HUES64 (cell line): ENCODE data around the gene ALG3.

Experiments used
- H3K27ac ChIP-seq: 2 replicates; pipeline ENCODE4 v1.7.0; 2013; ENCODE audit warnings: low read depth, low read length, inconsistent platforms
- H3K27me3 ChIP-seq: 2 replicates; pipeline ENCODE4 v1.6.1; 2013; ENCODE audit warnings: mild to moderate bottlenecking, low read length; ENCODE audit not compliant: insufficient read depth
- H3K36me3 ChIP-seq: 2 replicates; pipeline ENCODE4 v1.6.1; 2013; ENCODE audit warnings: mild to moderate bottlenecking, low read length; ENCODE audit not compliant: insufficient read depth
- H3K4me1 ChIP-seq: 2 replicates; pipeline ENCODE4 v1.6.1; 2013; ENCODE audit warnings: mild to moderate bottlenecking, low read length, moderate library complexity; ENCODE audit not compliant: insufficient read depth
- H3K4me3 ChIP-seq: 2 replicates; pipeline ENCODE4 v1.5.1; 2013; ENCODE audit warnings: mild to moderate bottlenecking, low read length, moderate library complexity
- H3K9ac ChIP-seq: 2 replicates; pipeline ENCODE4 v1.6.1; 2013; ENCODE audit warnings: mild to moderate bottlenecking, low read depth, low read length
- H3K9me3 ChIP-seq: 2 replicates; pipeline ENCODE4 v1.6.1; 2013; ENCODE audit warnings: low read depth, low read length; ENCODE audit not compliant: insufficient read depth
- WGBS: fragments of 150-250, 120-280 bp; methylation state at CpG from one replicate; pipeline ENCODE4 v1.1.7; 2013; ENCODE audit warnings: missing lambda C conversion rate; 5-methylcytosine and 5-hydroxymethylcytosine counted together

Gene ALG3

DNA sequence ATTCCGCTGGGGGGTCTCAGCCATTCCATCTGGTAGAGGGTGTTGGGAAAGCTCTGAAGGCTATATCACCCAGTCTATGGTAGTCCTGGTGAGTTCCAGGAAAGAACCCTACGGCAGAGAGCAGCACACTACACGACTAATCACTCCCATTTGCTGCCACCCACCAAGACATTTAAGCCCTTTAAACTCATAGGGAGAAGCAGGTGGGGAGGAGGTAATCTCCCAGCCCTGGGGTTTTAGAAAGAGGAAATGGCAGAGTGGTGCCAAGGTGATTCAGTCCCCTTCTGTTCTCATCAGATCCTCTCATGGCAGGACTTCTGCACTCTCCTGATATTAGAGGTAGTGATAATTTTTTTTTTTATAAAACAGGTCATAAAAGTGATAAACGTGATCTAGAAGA, 29.9 kb downstream of the ALG3 start:
- no peaks in the 10 kb centered on the region for H3K4me1 ChIP-seq
- H3K9me3 ChIP-seq = no peaks in the 10 kb centered on the region
- no peak overlapping the region for H3K4me3 ChIP-seq
- no peak overlapping the region for H3K27ac ChIP-seq
- H3K36me3 ChIP-seq = no peaks in the 10 kb centered on the region
- 90% methylated on average over 1 of the region's 4 CpGs for WGBS
- no peaks in the 10 kb centered on the region for H3K27me3 ChIP-seq
- no peak overlapping the region for H3K9ac ChIP-seq

DNA sequence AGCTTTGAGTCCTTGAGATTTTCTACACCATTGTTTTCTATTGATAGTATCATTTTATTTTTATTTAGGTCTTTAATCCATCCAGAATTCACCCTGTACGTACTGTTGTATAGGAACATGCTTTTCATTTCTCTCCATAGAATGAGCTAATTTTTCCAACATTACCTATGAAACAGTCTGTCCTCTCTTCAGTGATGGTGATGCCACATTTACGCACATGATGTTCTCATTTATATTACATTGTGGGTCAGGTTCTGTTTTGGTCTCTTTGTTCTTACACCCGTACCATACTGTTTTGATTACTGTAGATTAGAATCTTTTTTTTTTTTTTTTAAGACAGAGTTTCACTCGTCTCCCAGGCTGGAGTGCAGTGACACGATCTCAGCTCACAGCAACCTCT, 37.0 kb downstream of the ALG3 start:
- no peak overlapping the region for H3K27ac ChIP-seq
- H3K9ac ChIP-seq = no peak overlapping the region
- no peaks in the 10 kb centered on the region for H3K36me3 ChIP-seq
- H3K4me3 ChIP-seq = no peak overlapping the region
- no peaks in the 10 kb centered on the region for H3K9me3 ChIP-seq
- no peaks in the 10 kb centered on the region for H3K27me3 ChIP-seq
- 92% methylated on average over 4 of the region's 5 CpGs for WGBS
- H3K4me1 ChIP-seq = no peaks in the 10 kb centered on the region

DNA sequence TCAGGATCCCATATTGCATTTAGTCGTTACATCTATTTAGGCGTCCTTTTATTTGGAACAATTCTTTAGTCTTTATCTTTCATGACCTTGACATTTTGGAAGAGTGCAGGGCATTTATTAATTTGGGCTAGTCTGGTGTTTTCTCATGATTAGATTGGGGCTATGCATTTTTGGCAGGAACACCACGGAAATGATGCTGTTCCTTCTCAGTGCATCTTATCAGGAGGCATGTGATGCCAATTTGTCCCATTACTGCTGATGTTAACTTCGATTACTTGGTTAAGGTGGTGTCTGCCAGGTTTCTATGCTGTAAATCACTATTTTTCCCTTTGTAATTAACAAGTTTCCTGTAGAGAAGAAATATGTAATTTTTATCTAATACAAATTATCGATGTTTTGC, 37.5 kb downstream of the ALG3 start:
- Histone ChIP-seq H3K27me3 (no peaks in the 10 kb centered on the region), H3K9ac (no peak overlapping the region), H3K4me1 (no peaks in the 10 kb centered on the region), H3K4me3 (no peak overlapping the region), H3K27ac (no peak overlapping the region), H3K36me3 (no peaks in the 10 kb centered on the region), H3K9me3 (no peaks in the 10 kb centered on the region)
- WGBS = 89% methylated on average over 4 of the region's 5 CpGs

DNA sequence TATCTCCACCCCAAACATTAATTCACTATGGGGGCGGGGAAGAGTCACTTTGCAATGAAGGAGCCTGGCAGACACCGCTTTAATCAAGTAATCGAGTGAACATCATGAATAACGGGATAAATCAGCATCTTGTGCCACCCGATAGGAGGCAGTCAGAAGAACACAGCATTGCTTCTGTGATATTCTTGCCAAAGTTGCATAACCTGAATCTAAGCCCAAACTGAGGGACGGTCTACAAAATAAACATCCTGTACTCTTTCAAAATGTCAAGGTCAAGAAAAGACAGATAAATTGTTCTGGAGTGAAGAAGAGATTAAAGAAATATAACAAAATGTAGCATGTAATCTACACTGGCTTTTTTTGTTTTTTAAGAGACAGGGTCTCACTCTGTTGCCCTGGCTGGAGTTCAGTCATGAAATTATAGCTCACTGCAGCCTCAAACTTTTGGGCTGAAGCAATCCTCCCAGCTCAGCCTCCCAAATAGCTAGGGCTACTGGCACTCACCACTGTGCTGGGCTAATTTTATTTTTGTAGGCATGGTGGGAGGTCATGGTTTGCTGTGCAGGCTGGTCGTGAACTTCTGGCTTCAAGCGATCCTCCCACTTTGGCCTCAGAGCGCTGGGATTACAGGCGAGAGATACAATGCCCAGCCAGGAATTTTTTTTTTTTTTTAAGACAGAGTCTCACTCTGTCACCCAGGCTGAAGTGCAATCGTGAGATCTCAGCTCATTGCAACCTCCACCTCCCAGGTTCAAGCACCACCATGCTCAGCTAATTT, 39.4 kb downstream of the ALG3 start:
- Histone ChIP-seq H3K27me3 (no peaks in the 10 kb centered on the region), H3K4me3 (no peak overlapping the region), H3K9me3 (no peaks in the 10 kb centered on the region), H3K36me3 (no peaks in the 10 kb centered on the region), H3K9ac (no peak overlapping the region), H3K27ac (no peak overlapping the region), H3K4me1 (no peaks in the 10 kb centered on the region)
- WGBS = 89% methylated on average over 11 of the region's 11 CpGs

DNA sequence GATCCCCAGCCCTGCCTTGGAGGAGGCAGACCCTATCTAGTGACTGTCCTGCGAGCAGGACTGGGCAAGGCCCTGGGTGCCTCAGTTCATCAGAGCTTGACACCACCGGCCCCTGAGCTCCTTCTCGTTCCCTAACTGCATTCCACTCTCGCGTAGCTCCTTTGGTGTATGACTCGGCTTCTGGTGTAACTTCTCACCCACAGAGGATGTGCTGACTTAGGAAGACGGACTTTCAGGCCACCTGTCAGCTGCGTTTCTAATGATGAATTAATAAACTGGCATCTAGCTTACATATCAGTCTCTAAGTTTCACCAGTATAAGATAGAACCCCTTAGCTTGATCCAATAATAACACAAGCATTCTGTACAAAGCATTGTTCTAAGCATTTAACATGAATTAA, 45.2 kb downstream of the ALG3 start:
- Histone ChIP-seq H3K36me3 (no peaks in the 10 kb centered on the region), H3K27ac (no peak overlapping the region), H3K9ac (no peak overlapping the region), H3K4me1 (no peaks in the 10 kb centered on the region), H3K27me3 (no peaks in the 10 kb centered on the region), H3K4me3 (no peak overlapping the region), H3K9me3 (no peaks in the 10 kb centered on the region)
- WGBS = 93% methylated on average over 8 of the region's 8 CpGs

DNA sequence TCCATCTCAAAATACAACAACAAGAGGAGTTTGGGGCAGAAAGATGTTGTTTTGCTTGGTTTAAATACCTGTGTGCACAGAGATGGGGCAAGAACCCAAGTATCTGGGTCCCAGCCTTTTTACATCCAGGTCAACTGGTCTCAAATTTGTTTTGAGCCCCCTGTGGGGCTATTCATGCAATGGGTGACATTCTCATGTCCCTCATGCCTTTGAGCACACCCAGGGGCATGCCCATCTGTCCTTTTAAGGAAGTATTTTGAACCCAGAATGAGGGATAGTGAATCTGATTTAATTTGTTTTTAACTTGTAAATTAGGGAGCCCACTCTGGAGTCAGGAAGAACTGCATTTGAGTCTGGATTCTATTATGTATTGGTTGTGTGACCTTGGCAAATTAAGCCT, 47.9 kb downstream of the ALG3 start:
- Histone ChIP-seq H3K36me3 (no peaks in the 10 kb centered on the region), H3K4me3 (no peak overlapping the region), H3K4me1 (no peaks in the 10 kb centered on the region), H3K9ac (no peak overlapping the region), H3K27me3 (no peaks in the 10 kb centered on the region), H3K9me3 (no peaks in the 10 kb centered on the region), H3K27ac (peak overlapping the region; percentile 30; the same call in 1 of the 2 replicates)

DNA sequence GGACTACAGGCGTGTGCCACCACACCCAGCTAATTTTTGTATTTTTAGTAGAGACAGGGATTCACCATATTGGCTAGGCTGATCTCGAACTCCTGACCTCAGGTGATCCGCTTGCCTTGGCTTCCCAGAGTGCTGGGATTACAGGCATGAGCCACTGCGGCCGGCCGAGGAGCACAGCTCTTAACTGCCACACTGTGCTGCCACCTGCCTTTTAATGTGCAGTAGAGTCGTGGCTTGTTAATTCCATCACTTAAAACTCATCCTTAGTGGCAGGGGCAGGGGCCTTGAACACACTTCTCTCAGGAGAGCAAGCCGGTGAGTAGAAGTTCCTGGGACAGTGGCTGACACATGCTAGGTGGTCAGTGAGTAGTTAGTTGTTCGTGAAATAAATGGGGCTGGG, 50.3 kb downstream of the ALG3 start:
- Histone ChIP-seq H3K27me3 (no peaks in the 10 kb centered on the region), H3K27ac (no peak overlapping the region), H3K9ac (no peak overlapping the region), H3K4me1 (no peaks in the 10 kb centered on the region), H3K9me3 (no peaks in the 10 kb centered on the region), H3K36me3 (peaks cover 18% of the 10 kb centered on the region), H3K4me3 (no peak overlapping the region)
- WGBS = 89% methylated on average over 9 of the region's 9 CpGs

DNA sequence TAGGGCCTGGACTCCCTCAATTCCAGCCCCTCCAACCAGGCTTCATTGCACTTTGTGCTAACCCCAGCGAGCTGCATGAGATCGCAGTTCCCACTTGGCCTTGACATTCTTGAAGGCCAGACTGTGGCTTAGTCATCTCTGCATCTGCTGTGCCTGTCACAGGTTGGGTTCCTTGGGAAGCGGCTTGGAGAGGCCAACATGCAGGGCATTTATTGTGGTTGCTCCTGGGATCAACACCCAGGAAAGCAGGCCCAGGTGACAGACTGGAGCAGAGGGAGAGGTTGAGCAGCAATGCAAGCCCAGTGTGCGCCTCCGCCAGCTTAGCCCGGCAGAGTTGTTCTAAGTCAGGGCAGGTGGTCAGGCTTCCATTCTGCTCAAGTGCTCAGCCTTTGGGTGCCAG, 52.2 kb downstream of the ALG3 start:
- Histone ChIP-seq H3K4me3 (no peak overlapping the region), H3K9me3 (no peaks in the 10 kb centered on the region), H3K36me3 (peaks cover 37% of the 10 kb centered on the region), H3K4me1 (no peaks in the 10 kb centered on the region), H3K9ac (no peak overlapping the region), H3K27ac (no peak overlapping the region), H3K27me3 (no peaks in the 10 kb centered on the region)
- WGBS = 92% methylated on average over 6 of the region's 6 CpGs

DNA sequence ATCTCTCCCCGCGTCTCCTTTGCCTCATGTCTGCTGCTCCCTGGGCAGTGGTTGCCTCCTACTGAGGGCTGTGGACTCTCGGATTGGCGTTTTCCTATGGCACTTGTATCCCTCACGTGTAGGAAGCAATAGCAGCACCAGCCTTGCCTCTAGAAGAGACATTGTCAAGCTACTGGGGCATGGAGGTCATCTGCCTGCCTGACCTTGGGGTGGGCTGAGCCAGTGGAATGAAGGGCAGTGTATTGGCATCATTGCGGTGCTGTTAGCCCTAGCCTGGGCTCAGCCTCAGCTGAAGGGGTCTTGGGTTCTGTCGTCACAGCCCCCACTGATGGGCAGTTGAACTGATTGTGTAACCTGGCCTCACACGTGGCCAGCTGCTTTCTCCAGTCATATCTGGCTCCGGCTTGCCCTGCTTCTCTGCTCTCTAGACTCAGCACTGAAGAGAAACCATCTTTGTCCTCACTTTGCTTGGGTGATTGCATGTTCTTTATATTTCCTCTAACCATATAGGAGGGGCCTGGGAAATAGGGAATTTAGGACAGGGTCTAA, 54.7 kb downstream of the ALG3 start:
- WGBS = 92% methylated on average over 9 of the region's 9 CpGs

DNA sequence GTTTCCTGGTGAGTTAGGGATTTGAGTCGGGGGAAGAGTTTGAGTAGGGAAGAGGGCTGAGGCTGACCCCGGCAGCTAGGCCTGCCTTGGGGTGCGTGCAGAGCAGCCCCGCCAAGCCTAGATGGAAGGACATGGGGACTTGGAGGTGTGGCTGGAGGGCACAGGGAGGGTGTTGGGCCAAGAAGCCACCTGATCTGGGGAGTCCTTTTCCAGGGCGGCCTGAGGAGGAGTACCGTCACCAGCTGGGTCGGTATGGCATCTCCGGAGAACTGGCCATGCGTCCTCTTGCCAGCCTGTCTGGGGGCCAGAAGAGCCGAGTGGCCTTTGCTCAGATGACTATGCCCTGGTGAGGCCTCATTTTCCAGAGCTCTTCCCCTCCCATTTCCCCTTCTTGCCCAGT, 55.9 kb downstream of the ALG3 start:
- H3K9me3 ChIP-seq = no peaks in the 10 kb centered on the region
- H3K9ac ChIP-seq = no peak overlapping the region
- no peak overlapping the region for H3K27ac ChIP-seq
- H3K4me3 ChIP-seq = no peak overlapping the region
- peaks cover 74% of the 10 kb centered on the region for H3K36me3 ChIP-seq
- H3K27me3 ChIP-seq = no peaks in the 10 kb centered on the region
- WGBS = 94% methylated on average over 10 of the region's 10 CpGs
- H3K4me1 ChIP-seq = no peaks in the 10 kb centered on the region

More for the DNA sequence above, 54.7 kb downstream of the ALG3 start:
- Histone ChIP-seq H3K4me1 (no peaks in the 10 kb centered on the region), H3K27me3 (no peaks in the 10 kb centered on the region), H3K27ac (no peak overlapping the region), H3K9me3 (no peaks in the 10 kb centered on the region), H3K4me3 (no peak overlapping the region), H3K36me3 (peaks cover 62% of the 10 kb centered on the region), H3K9ac (no peak overlapping the region)
